ENCODE data around the gene ZNF513.

Gene ZNF513

DNA sequence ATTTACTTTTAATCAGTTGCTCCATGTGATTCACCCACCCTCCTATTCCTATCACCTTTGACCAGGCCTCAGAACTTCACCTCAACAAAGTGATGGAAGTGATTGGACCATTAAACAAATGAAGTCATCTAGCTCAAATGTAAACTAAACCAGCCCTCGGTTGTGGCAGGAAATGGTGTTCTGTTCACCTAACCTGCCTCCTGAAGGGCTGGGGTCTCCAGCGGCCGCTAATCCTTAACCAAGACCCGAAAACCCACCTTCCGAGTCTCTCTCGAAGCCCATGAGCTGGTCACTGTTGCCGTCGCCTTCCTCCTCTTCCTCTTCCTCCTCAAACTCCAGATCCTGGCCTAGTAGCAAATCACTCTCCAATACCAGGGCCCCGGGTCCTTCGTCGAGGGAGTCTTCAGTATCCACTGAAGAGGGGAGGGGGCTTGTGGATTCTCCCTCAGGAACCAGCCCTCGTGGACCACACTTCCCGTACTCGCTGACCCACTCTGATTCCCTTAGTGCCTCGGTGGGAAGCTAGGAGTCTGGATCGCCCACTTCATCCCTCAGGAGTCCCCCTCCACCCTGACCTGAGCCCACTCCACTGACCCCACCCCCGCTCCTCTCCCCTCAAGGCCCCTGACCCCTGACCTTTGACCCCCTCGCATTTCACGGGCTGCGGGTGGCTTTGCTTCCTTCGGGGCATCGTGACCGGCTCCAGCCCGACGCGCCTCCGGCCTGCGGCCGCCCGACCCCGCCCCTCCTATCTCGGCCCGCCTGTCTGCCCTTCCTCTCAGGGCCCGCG, 503 bp downstream of the ZNF513 start:
- H3K4me3 ChIP-seq (ENCODE audit: low read length) = peak overlapping the region; percentile 90
- H3K27me3 ChIP-seq (ENCODE audit: insufficient read depth, low read length) = no peaks in the 10 kb centered on the region
- H3K4me1 ChIP-seq (ENCODE audit: insufficient read depth, low read length) = peaks cover 10% of the 10 kb centered on the region; the same call in 1 of the 2 replicates
- 3% methylated on average over 35 of the region's 35 CpGs for WGBS
- peak overlapping the region; percentile 94 for H3K27ac ChIP-seq (ENCODE audit: low read depth, low read length)
- no peaks in the 10 kb centered on the region for H3K9me3 ChIP-seq (ENCODE audit: insufficient read depth, low read depth, low read length)
- H3K9ac ChIP-seq (ENCODE audit: low read depth, low read length) = peak overlapping the region; percentile 90
- peaks cover 81% of the 10 kb centered on the region for H3K36me3 ChIP-seq (ENCODE audit: insufficient read depth, low read length)

GRCh38 chr2:27379383-27379835, 1.1 kb downstream of the ZNF513 start:
- Histone ChIP-seq H3K4me1 (ENCODE audit: insufficient read depth, low read length) (peaks cover 10% of the 10 kb centered on the region; the same call in 1 of the 2 replicates), H3K9me3 (ENCODE audit: insufficient read depth, low read depth, low read length) (no peaks in the 10 kb centered on the region), H3K27me3 (ENCODE audit: insufficient read depth, low read length) (no peaks in the 10 kb centered on the region), H3K4me3 (ENCODE audit: low read length) (peak overlapping the region; percentile 90), H3K9ac (ENCODE audit: low read depth, low read length) (peak overlapping the region; percentile 90), H3K36me3 (ENCODE audit: insufficient read depth, low read length) (peaks cover 81% of the 10 kb centered on the region), H3K27ac (ENCODE audit: low read depth, low read length) (peak overlapping the region; percentile 94)
- WGBS = 100% methylated on average over 1 of the region's 2 CpGs

DNA sequence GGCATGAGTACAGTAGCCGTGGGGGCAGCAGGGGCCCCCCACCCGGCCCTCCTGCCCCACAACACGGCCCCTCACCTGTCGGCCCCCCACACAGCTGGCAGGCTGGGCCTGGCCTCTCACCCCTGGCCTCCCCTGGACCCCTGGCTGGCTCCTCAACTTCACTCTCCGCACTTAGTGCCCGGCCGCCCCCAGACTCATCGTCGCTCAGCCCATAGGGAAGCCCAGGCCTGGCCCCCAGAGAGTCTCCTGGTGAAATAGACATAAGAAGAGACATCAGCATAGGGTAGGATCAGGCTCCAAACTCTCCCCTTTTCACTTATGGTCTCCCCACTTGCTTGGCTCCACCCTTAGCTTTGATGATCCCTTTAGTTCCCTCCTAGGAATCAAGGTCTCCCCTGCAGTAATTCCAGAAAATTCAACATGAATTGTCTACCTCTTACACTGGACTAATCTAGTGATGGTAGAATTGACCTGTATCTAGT, 1.7 kb downstream of the ZNF513 start:
- 93% methylated on average over 9 of the region's 9 CpGs for WGBS

DNA sequence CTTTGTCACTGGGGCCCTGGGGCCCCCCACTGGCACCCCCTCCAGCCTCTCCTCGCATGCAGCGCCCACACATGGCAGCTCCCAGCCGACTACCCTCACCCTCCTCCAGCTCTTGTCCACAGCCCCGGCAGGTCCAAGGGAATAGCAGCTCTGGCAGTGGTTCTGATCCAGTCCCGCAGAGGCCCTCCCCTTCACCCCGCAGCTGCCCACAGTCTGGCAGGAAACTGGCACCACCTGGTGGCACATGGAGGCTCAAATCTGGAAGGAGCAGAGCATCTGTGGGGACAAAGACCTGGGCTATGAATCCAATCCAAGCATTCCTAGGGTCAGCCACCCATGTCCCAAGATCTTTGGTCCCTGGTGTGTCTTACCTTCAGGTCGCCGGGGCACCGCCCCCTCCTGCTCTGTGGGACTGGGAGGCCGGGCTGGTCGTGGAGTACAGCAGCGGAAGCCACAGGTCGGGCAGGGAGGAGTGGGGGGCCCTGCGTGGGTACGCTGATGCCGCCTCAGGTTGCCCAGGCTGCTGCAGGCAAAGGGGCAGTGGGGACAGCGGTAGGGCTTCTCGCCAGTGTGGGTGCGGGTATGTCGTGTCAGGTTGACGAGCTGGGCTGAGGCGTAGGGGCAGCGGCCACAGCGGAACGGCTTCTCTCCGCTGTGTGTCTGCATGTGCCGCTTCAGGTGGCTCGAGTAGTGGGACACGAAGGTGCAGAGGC, 2.3 kb downstream of the ZNF513 start:
- peaks cover 10% of the 10 kb centered on the region; the same call in 1 of the 2 replicates for H3K4me1 ChIP-seq (ENCODE audit: insufficient read depth, low read length)
- H3K9me3 ChIP-seq (ENCODE audit: insufficient read depth, low read depth, low read length) = no peaks in the 10 kb centered on the region
- H3K36me3 ChIP-seq (ENCODE audit: insufficient read depth, low read length) = peaks cover 80% of the 10 kb centered on the region
- H3K27me3 ChIP-seq (ENCODE audit: insufficient read depth, low read length) = no peaks in the 10 kb centered on the region
- 94% methylated on average over 29 of the region's 29 CpGs for WGBS
- no peak overlapping the region for H3K4me3 ChIP-seq (ENCODE audit: low read length)
- 0 out of 2 replicates have a peak overlapping the region, but pooled peaks have one; percentile 15 for H3K27ac ChIP-seq (ENCODE audit: low read depth, low read length)
- H3K9ac ChIP-seq (ENCODE audit: low read depth, low read length) = 0 out of 2 replicates have a peak overlapping the region, but pooled peaks have one; percentile 13

More for the DNA sequence above, 1.7 kb downstream of the ZNF513 start:
- H3K4me1 ChIP-seq (ENCODE audit: insufficient read depth, low read length) = peaks cover 10% of the 10 kb centered on the region; the same call in 1 of the 2 replicates
- peak overlapping the region; percentile 90; the same call in 1 of the 2 replicates for H3K9ac ChIP-seq (ENCODE audit: low read depth, low read length)
- H3K36me3 ChIP-seq (ENCODE audit: insufficient read depth, low read length) = peaks cover 81% of the 10 kb centered on the region
- H3K4me3 ChIP-seq (ENCODE audit: low read length) = peak overlapping the region; percentile 90
- H3K27ac ChIP-seq (ENCODE audit: low read depth, low read length) = no peak overlapping the region
- no peaks in the 10 kb centered on the region for H3K9me3 ChIP-seq (ENCODE audit: insufficient read depth, low read depth, low read length)
- H3K27me3 ChIP-seq (ENCODE audit: insufficient read depth, low read length) = no peaks in the 10 kb centered on the region

GRCh38 chr2:27377618-27378095, 2.9 kb downstream of the ZNF513 start:
- no peak overlapping the region for H3K4me3 ChIP-seq (ENCODE audit: low read length)
- H3K9me3 ChIP-seq (ENCODE audit: insufficient read depth, low read depth, low read length) = no peaks in the 10 kb centered on the region
- WGBS = 96% methylated on average over 18 of the region's 18 CpGs
- no peak overlapping the region for H3K27ac ChIP-seq (ENCODE audit: low read depth, low read length)
- H3K9ac ChIP-seq (ENCODE audit: low read depth, low read length) = no peak overlapping the region
- peaks cover 13% of the 10 kb centered on the region; the same call in 1 of the 2 replicates for H3K4me1 ChIP-seq (ENCODE audit: insufficient read depth, low read length)
- H3K27me3 ChIP-seq (ENCODE audit: insufficient read depth, low read length) = no peaks in the 10 kb centered on the region
- peaks cover 81% of the 10 kb centered on the region for H3K36me3 ChIP-seq (ENCODE audit: insufficient read depth, low read length)

DNA sequence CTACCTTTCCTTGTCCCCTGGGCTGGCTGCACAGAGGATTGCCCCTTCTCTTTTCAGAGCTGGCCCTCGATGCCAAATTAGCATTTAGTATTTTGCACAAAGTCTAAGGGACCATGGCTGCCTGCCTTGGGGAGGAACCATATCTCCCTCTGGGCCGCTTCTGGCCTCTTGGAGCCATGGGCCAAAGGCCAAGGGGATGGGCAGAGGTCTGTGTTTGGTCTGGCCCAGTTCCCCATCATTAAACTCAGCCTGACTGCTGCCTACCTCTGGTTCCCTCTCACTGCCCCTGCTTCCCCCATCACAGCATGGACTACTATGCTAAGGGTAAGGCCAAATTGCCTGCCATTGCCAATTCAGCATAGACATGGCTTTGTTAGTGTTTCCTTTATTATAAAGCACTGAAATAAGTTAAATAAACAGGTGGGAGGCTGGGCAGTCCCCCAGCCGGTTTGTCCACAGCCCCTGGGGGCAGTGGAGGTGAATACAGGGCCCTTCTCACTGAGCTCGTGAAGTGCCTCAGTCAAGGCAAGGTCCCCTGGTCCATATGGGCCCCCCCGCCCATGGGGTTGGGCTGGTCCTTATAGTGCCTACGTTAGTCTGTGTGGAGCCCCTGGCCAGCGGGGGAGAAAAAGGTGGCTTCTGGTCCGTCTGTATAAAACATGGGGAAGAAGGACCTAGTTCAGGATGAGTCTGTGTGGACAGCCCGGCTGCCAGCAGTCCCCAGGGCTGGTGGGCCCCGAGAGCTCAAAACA, 3.5 kb downstream of the ZNF513 start:
- no peaks in the 10 kb centered on the region for H3K9me3 ChIP-seq (ENCODE audit: insufficient read depth, low read depth, low read length)
- WGBS = 82% methylated on average over 10 of the region's 10 CpGs
- no peak overlapping the region for H3K9ac ChIP-seq (ENCODE audit: low read depth, low read length)
- H3K27ac ChIP-seq (ENCODE audit: low read depth, low read length) = no peak overlapping the region
- H3K4me3 ChIP-seq (ENCODE audit: low read length) = no peak overlapping the region
- peaks cover 80% of the 10 kb centered on the region for H3K36me3 ChIP-seq (ENCODE audit: insufficient read depth, low read length)
- no peaks in the 10 kb centered on the region for H3K27me3 ChIP-seq (ENCODE audit: insufficient read depth, low read length)
- H3K4me1 ChIP-seq (ENCODE audit: insufficient read depth, low read length) = peaks cover 14% of the 10 kb centered on the region; the same call in 1 of the 2 replicates

GRCh38 chr2:27376151-27376865, 4.2 kb downstream of the ZNF513 start:
- Histone ChIP-seq H3K36me3 (ENCODE audit: insufficient read depth, low read length) (peaks cover 73% of the 10 kb centered on the region), H3K9ac (ENCODE audit: low read depth, low read length) (no peak overlapping the region), H3K4me1 (ENCODE audit: insufficient read depth, low read length) (peaks cover 13% of the 10 kb centered on the region; the same call in 1 of the 2 replicates), H3K27me3 (ENCODE audit: insufficient read depth, low read length) (no peaks in the 10 kb centered on the region), H3K9me3 (ENCODE audit: insufficient read depth, low read depth, low read length) (no peaks in the 10 kb centered on the region), H3K4me3 (ENCODE audit: low read length) (no peak overlapping the region), H3K27ac (ENCODE audit: low read depth, low read length) (no peak overlapping the region)
- 93% methylated on average over 16 of the region's 16 CpGs for WGBS

DNA sequence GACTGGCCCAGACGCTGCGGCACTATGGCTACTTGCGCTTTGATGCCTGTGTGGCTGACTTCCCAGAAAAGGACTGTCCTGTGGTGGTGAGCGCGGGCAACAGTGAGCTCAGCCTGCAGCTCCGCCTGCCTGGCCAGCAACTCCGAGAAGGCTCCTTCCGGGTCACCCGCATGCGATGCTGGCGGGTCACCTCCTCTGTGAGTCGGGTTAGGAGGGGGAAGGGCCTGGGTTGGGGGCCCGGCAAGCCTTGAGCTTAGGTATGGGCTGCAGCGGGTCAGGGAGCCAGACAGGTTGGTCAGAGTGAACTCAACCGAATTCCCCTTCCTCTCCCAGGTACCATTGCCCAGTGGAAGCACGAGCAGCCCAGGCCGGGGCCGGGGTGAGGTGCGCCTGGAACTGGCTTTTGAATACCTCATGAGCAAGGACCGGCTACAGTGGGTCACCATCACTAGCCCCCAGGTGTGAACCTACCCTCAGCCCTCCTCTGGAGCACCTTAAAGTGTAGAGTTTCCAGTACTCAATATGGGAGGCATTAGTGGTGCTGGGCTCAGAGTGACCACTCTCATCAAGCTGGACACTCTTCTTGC, 4.9 kb downstream of the ZNF513 start:
- Histone ChIP-seq H3K9ac (ENCODE audit: low read depth, low read length) (no peak overlapping the region), H3K27me3 (ENCODE audit: insufficient read depth, low read length) (no peaks in the 10 kb centered on the region), H3K4me3 (ENCODE audit: low read length) (no peak overlapping the region), H3K36me3 (ENCODE audit: insufficient read depth, low read length) (peaks cover 68% of the 10 kb centered on the region), H3K9me3 (ENCODE audit: insufficient read depth, low read depth, low read length) (no peaks in the 10 kb centered on the region), H3K4me1 (ENCODE audit: insufficient read depth, low read length) (peaks cover 14% of the 10 kb centered on the region; the same call in 1 of the 2 replicates), H3K27ac (ENCODE audit: low read depth, low read length) (no peak overlapping the region)
- 94% methylated on average over 20 of the region's 20 CpGs for WGBS

- Histone ChIP-seq H3K36me3 (ENCODE audit: insufficient read depth, low read length) (peaks cover 64% of the 10 kb centered on the region), H3K9ac (ENCODE audit: low read depth, low read length) (no peak overlapping the region), H3K27me3 (ENCODE audit: insufficient read depth, low read length) (no peaks in the 10 kb centered on the region), H3K9me3 (ENCODE audit: insufficient read depth, low read depth, low read length) (no peaks in the 10 kb centered on the region), H3K4me1 (ENCODE audit: insufficient read depth, low read length) (peaks cover 9% of the 10 kb centered on the region; the same call in 1 of the 2 replicates), H3K4me3 (ENCODE audit: low read length) (no peak overlapping the region), H3K27ac (ENCODE audit: low read depth, low read length) (no peak overlapping the region)
- WGBS = 93% methylated on average over 5 of the region's 5 CpGs
Measured at GRCh38 chr2:27373567-27373966, 7.0 kb downstream of the ZNF513 start.

GRCh38 chr2:27372937-27373336, 7.6 kb downstream of the ZNF513 start:
- Histone ChIP-seq H3K9me3 (ENCODE audit: insufficient read depth, low read depth, low read length) (no peaks in the 10 kb centered on the region), H3K4me3 (ENCODE audit: low read length) (no peak overlapping the region), H3K36me3 (ENCODE audit: insufficient read depth, low read length) (peaks cover 64% of the 10 kb centered on the region), H3K4me1 (ENCODE audit: insufficient read depth, low read length) (peaks cover 9% of the 10 kb centered on the region; the same call in 1 of the 2 replicates), H3K27ac (ENCODE audit: low read depth, low read length) (no peak overlapping the region), H3K9ac (ENCODE audit: low read depth, low read length) (no peak overlapping the region), H3K27me3 (ENCODE audit: insufficient read depth, low read length) (no peaks in the 10 kb centered on the region)
- 93% methylated on average over 6 of the region's 6 CpGs for WGBS

All from HUES64 (cell line).